Measurements from ENCODE around the gene SFMBT2.
"Not testable (repeated sequence)": the region's sequence is repeated elsewhere in the genome, so short reads cannot be mapped to it uniquely, and the experiment has no call there.

Gene SFMBT2

GRCh38 chr10:7316839-7317238, 94.0 kb downstream of the SFMBT2 start:
- H3K27me3 ChIP-seq (replicated peaks; ENCODE audit: control insufficient read depth, insufficient read depth, low read length), result no peaks in the 10 kb centered on the region
- no peak for TF ChIP-seq CTCF (IDR thresholded peaks at IDR 0.05; ENCODE audit: insufficient read depth, low read length, poor library complexity, severe bottlenecking)
- no peaks in the 10 kb centered on the region for H3K36me3 ChIP-seq (ENCODE audit: control insufficient read depth, insufficient read depth, low read length)
- H3K4me3 ChIP-seq (replicated peaks; ENCODE audit: low read depth, low read length), result no peak overlapping the region
- DNase-seq (ENCODE audit: extremely low read depth, insufficient read length), result no peak

- no peak for TF ChIP-seq CTCF (IDR thresholded peaks at IDR 0.05; ENCODE audit: insufficient read depth, low read length, poor library complexity, severe bottlenecking)
- Histone ChIP-seq H3K36me3 (ENCODE audit: control insufficient read depth, insufficient read depth, low read length) (no peaks in the 10 kb centered on the region), H3K27me3 (replicated peaks; ENCODE audit: control insufficient read depth, insufficient read depth, low read length) (no peaks in the 10 kb centered on the region), H3K4me3 (replicated peaks; ENCODE audit: low read depth, low read length) (no peak overlapping the region)
- DNase-seq (ENCODE audit: extremely low read depth, insufficient read length), result no peak
Measured at GRCh38 chr10:7315906-7316305, 94.9 kb downstream of the SFMBT2 start.

GRCh38 chr10:7314170-7314569, 96.7 kb downstream of the SFMBT2 start:
- Histone ChIP-seq H3K27me3 (replicated peaks; ENCODE audit: control insufficient read depth, insufficient read depth, low read length) (no peaks in the 10 kb centered on the region), H3K36me3 (ENCODE audit: control insufficient read depth, insufficient read depth, low read length) (no peaks in the 10 kb centered on the region), H3K4me3 (replicated peaks; ENCODE audit: low read depth, low read length) (no peak overlapping the region)
- no peak for TF ChIP-seq CTCF (IDR thresholded peaks at IDR 0.05; ENCODE audit: insufficient read depth, low read length, poor library complexity, severe bottlenecking)
- no peak for DNase-seq (ENCODE audit: extremely low read depth, insufficient read length)

GRCh38 chr10:7312488-7312857, 98.4 kb downstream of the SFMBT2 start:
- Histone ChIP-seq H3K4me3 (replicated peaks; ENCODE audit: low read depth, low read length) (no peak overlapping the region), H3K27me3 (replicated peaks; ENCODE audit: control insufficient read depth, insufficient read depth, low read length) (no peaks in the 10 kb centered on the region), H3K36me3 (ENCODE audit: control insufficient read depth, insufficient read depth, low read length) (no peaks in the 10 kb centered on the region)
- no peak for DNase-seq (ENCODE audit: extremely low read depth, insufficient read length)
- no peak for TF ChIP-seq CTCF (IDR thresholded peaks at IDR 0.05; ENCODE audit: insufficient read depth, low read length, poor library complexity, severe bottlenecking)

GRCh38 chr10:7311850-7312487, 98.9 kb downstream of the SFMBT2 start:
- H3K4me3 ChIP-seq (replicated peaks; ENCODE audit: low read depth, low read length); H3K36me3 ChIP-seq (ENCODE audit: control insufficient read depth, insufficient read depth, low read length); H3K27me3 ChIP-seq (replicated peaks; ENCODE audit: control insufficient read depth, insufficient read depth, low read length); DNase-seq (ENCODE audit: extremely low read depth, insufficient read length): not testable (repeated sequence)

- Histone ChIP-seq H3K27me3 (replicated peaks; ENCODE audit: control insufficient read depth, insufficient read depth, low read length) (no peaks in the 10 kb centered on the region), H3K36me3 (ENCODE audit: control insufficient read depth, insufficient read depth, low read length) (no peaks in the 10 kb centered on the region), H3K4me3 (replicated peaks; ENCODE audit: low read depth, low read length) (no peak overlapping the region)
- DNase-seq (ENCODE audit: extremely low read depth, insufficient read length), result no peak
- TF ChIP-seq CTCF (IDR thresholded peaks at IDR 0.05; ENCODE audit: insufficient read depth, low read length, poor library complexity, severe bottlenecking), result no peak
Measured at GRCh38 chr10:7311218-7311849, 99.5 kb downstream of the SFMBT2 start.

Data from GM06990 (cell line).